IPS-18a (cell line): ENCODE results near the gene NRL.

ENCODE experiments used
- H3K27ac ChIP-seq: one replicate; pipeline ENCODE4 v1.5.1; 2013; ENCODE audit warnings: low read length
- H3K27me3 ChIP-seq: one replicate; pipeline ENCODE4 v1.6.1; 2013; ENCODE audit warnings: mild to moderate bottlenecking, low read length; ENCODE audit not compliant: control insufficient read depth, insufficient read depth
- H3K36me3 ChIP-seq: one replicate; pipeline ENCODE4 v1.6.1; 2013; ENCODE audit warnings: low read depth, low read length; ENCODE audit not compliant: control insufficient read depth
- H3K4me1 ChIP-seq: one replicate; pipeline ENCODE4 v1.6.1; 2013; ENCODE audit warnings: low read depth, low read length; ENCODE audit not compliant: control insufficient read depth
- H3K4me3 ChIP-seq: one replicate; pipeline ENCODE4 v1.5.1; 2013; ENCODE audit warnings: low read length
- H3K9ac ChIP-seq: one replicate; pipeline ENCODE4 v1.6.1; 2013; ENCODE audit warnings: mild to moderate bottlenecking, low read length, moderate library complexity
- H3K9me3 ChIP-seq: one replicate; pipeline ENCODE4 v1.6.1; 2013; ENCODE audit warnings: low read depth, low read length; ENCODE audit not compliant: control insufficient read depth

The NRL gene

GRCh38 chr14:24072881-24073877 is 41.6 kb downstream of the NRL start:
- no peak overlapping the region for H3K27ac ChIP-seq
- no peak overlapping the region for H3K9ac ChIP-seq
- no peaks in the 10 kb centered on the region for H3K27me3 ChIP-seq

GRCh38 chr14:24072436-24072835 is 42.3 kb downstream of the NRL start:
- Histone ChIP-seq H3K4me1 (no peaks in the 10 kb centered on the region), H3K9ac (no peak overlapping the region), H3K9me3 (no peaks in the 10 kb centered on the region), H3K36me3 (no peaks in the 10 kb centered on the region), H3K27ac (no peak overlapping the region), H3K4me3 (no peak overlapping the region), H3K27me3 (no peaks in the 10 kb centered on the region)

More at GRCh38 chr14:24072881-24073877, 41.6 kb downstream of the NRL start:
- Histone ChIP-seq H3K4me3 (no peak overlapping the region), H3K36me3 (no peaks in the 10 kb centered on the region), H3K9me3 (no peaks in the 10 kb centered on the region), H3K4me1 (no peaks in the 10 kb centered on the region)

- Histone ChIP-seq H3K4me1 (no peaks in the 10 kb centered on the region), H3K9me3 (no peaks in the 10 kb centered on the region), H3K27me3 (no peaks in the 10 kb centered on the region), H3K4me3 (no peak overlapping the region), H3K36me3 (no peaks in the 10 kb centered on the region), H3K27ac (no peak overlapping the region), H3K9ac (no peak overlapping the region)
These were observed 42.8 kb downstream of the NRL start for GRCh38 chr14:24071836-24072430.

- no peak within 1 kb of the TSS for H3K27ac ChIP-seq
- H3K4me3 ChIP-seq: no peak within 1 kb of the TSS
- no peaks in the 10 kb centered on the region for H3K27me3 ChIP-seq
- no peaks in the 10 kb centered on the region for H3K9me3 ChIP-seq
- no peaks in the 10 kb centered on the region for H3K36me3 ChIP-seq
- H3K9ac ChIP-seq: no peak within 1 kb of the TSS
- no peaks in the 10 kb centered on the region for H3K4me1 ChIP-seq
These were observed 43.5 kb downstream of the NRL start, which contains the start of gene CPNE6 for GRCh38 chr14:24071144-24071697. CPNE6 (plus strand) TSS chr14:24071562; CDS start chr14:24072937, 1,375 bp downstream.

GRCh38 chr14:24070285-24071143 is 44.2 kb downstream of the NRL start:
- Histone ChIP-seq H3K27ac (no peak overlapping the region), H3K9me3 (no peaks in the 10 kb centered on the region), H3K36me3 (no peaks in the 10 kb centered on the region), H3K4me3 (no peak overlapping the region), H3K9ac (no peak overlapping the region), H3K4me1 (no peaks in the 10 kb centered on the region), H3K27me3 (no peaks in the 10 kb centered on the region)

GRCh38 chr14:24069411-24069735 is 45.4 kb downstream of the NRL start:
- Histone ChIP-seq H3K4me1 (no peaks in the 10 kb centered on the region), H3K4me3 (no peak overlapping the region), H3K27ac (no peak overlapping the region), H3K9ac (no peak overlapping the region), H3K9me3 (no peaks in the 10 kb centered on the region), H3K27me3 (no peaks in the 10 kb centered on the region), H3K36me3 (no peaks in the 10 kb centered on the region)

- Histone ChIP-seq H3K9ac (no peak overlapping the region), H3K27me3 (no peaks in the 10 kb centered on the region), H3K36me3 (no peaks in the 10 kb centered on the region), H3K27ac (no peak overlapping the region), H3K4me1 (no peaks in the 10 kb centered on the region), H3K4me3 (no peak overlapping the region), H3K9me3 (no peaks in the 10 kb centered on the region)
These were observed 45.9 kb downstream of the NRL start for GRCh38 chr14:24068711-24069410.

GRCh38 chr14:24067133-24068082 is 47.3 kb downstream of the NRL start:
- H3K9ac ChIP-seq: no peak overlapping the region
- H3K27ac ChIP-seq: no peak overlapping the region
- no peak overlapping the region for H3K4me3 ChIP-seq
- H3K4me1 ChIP-seq: no peaks in the 10 kb centered on the region
- H3K9me3 ChIP-seq: no peaks in the 10 kb centered on the region
- no peaks in the 10 kb centered on the region for H3K27me3 ChIP-seq
- H3K36me3 ChIP-seq: no peaks in the 10 kb centered on the region

- Histone ChIP-seq H3K4me1 (no peaks in the 10 kb centered on the region), H3K9ac (no peak overlapping the region), H3K4me3 (no peak overlapping the region), H3K27ac (no peak overlapping the region), H3K36me3 (no peaks in the 10 kb centered on the region), H3K9me3 (no peaks in the 10 kb centered on the region), H3K27me3 (no peaks in the 10 kb centered on the region)
These were observed 48.1 kb downstream of the NRL start for GRCh38 chr14:24066496-24067132.

GRCh38 chr14:24065408-24065807 is 49.3 kb downstream of the NRL start:
- Histone ChIP-seq H3K27me3 (no peaks in the 10 kb centered on the region), H3K27ac (no peak overlapping the region), H3K4me3 (no peak overlapping the region), H3K9me3 (no peaks in the 10 kb centered on the region), H3K36me3 (no peaks in the 10 kb centered on the region), H3K9ac (no peak overlapping the region), H3K4me1 (no peaks in the 10 kb centered on the region)
